GM12891 (cell line): ENCODE results near the gene COL19A1.

Source experiments
- PAX5 ChIP-seq: IDR thresholded peaks from 2 replicates; pipeline ENCODE4 v1.6.1; 2011; ENCODE audit warnings: low read length, moderate library complexity, mild to moderate bottlenecking; ENCODE audit not compliant: insufficient read depth, severe bottlenecking
- POLR2A ChIP-seq: IDR thresholded peaks from 2 replicates; pipeline ENCODE4 v1.6.1; 2011; ENCODE audit warnings: low read depth, low read length, control low read depth
- POLR2AphosphoS5 ChIP-seq: IDR thresholded peaks from 2 replicates; pipeline ENCODE4 v1.6.1; 2011; ENCODE audit warnings: low read depth, low read length, control low read depth
- POU2F2 ChIP-seq: IDR thresholded peaks from 2 replicates; pipeline ENCODE4 v1.6.1; 2011; ENCODE audit warnings: low read depth, mild to moderate bottlenecking, control low read depth, low read length, moderate library complexity
- SPI1 ChIP-seq: IDR thresholded peaks from 2 replicates; pipeline ENCODE4 v1.6.1; 2011; ENCODE audit warnings: low read depth, low read length, control low read depth
- TAF1 ChIP-seq: IDR thresholded peaks from 2 replicates; pipeline ENCODE4 v1.6.1; 2011; ENCODE audit warnings: low read depth, low read length, control low read depth

DNA sequence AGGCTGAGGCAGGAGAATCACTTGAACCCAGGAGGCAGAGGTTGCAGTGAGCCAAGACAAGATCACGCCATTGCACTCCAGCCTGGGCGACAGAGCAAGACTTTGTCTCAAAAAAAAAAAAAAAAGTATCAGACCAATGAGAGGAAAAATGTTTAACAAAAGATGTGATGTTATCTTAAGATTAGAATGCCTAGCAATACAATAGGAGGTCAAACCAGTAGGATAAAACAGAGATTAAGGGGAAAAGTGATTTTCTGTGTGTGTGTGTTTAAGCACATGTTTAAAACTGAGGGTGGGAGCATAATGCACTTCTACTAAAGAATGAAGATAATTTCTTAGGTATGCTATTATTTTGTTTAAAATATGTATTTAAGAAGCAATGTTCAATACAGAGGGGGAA, 17.9 kb downstream of the COL19A1 start:
- TF ChIP-seq POLR2A (no peak), POLR2AphosphoS5 (no peak), TAF1 (no peak), PAX5 (no peak), SPI1 (no peak), POU2F2 (no peak)
